Measurements from ENCODE around the gene LY86.

The LY86 gene

DNA sequence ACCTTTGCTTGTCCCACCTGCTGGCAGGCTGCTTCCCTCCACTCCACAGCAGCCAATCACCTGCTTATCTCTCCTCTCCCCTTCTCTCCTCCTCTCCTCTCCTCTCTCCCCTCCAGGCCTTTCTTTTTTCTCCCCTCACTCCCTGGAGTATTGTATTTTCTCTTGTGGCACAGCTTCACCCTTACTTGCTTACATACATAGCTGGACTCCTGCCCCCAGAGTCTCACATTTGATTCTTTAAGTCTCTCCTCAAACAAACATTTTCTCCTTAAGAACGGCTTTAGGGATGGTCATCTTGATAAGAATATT lies 3.6 kb upstream of the LY86 start:
- H3K27ac ChIP-seq (ENCODE audit: insufficient read depth, low read depth, low read length, poor library complexity, severe bottlenecking) = no peak overlapping the region
- no peaks in the 10 kb centered on the region for H3K9me3 ChIP-seq (ENCODE audit: control insufficient read depth, low read length)
- H3K27me3 ChIP-seq (ENCODE audit: control insufficient read depth, insufficient read depth, low read length, poor library complexity, severe bottlenecking) = no peaks in the 10 kb centered on the region
- peaks cover 5% of the 10 kb centered on the region for H3K4me1 ChIP-seq (ENCODE audit: control insufficient read depth, insufficient read depth, low read length)
- 88 to 95% methylated on average over 1 of the region's 1 CpG for WGBS, 2 experiments
- H3K4me3 ChIP-seq (ENCODE audit: insufficient read depth, low read depth, low read length) = no peak overlapping the region
- H3K36me3 ChIP-seq (ENCODE audit: control insufficient read depth, insufficient read depth, low read length) = no peaks in the 10 kb centered on the region

DNA sequence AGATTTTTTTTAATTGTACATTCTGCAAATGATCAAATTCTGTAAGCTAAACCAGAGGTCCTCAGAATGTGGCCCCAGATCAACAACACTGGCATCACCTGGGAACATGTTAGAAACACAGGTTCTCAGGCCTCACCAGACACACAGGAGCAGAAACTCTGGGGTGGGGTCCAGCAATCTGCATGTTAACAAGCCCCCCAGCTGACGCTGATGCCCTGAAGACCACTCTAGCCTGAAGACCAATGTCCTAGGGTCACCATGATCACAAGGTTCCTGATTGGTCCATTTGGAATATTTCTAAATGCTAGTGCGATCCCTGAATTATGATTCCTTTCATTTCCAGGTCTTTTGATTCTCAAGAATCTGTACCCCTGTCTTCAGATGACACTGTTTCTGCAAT lies 2.4 kb upstream of the LY86 start:
- Histone ChIP-seq H3K9me3 (ENCODE audit: control insufficient read depth, low read length) (no peaks in the 10 kb centered on the region), H3K27me3 (ENCODE audit: control insufficient read depth, insufficient read depth, low read length, poor library complexity, severe bottlenecking) (no peaks in the 10 kb centered on the region), H3K4me3 (ENCODE audit: insufficient read depth, low read depth, low read length) (no peak overlapping the region), H3K27ac (ENCODE audit: insufficient read depth, low read depth, low read length, poor library complexity, severe bottlenecking) (no peak overlapping the region), H3K36me3 (ENCODE audit: control insufficient read depth, insufficient read depth, low read length) (no peaks in the 10 kb centered on the region), H3K4me1 (ENCODE audit: control insufficient read depth, insufficient read depth, low read length) (peaks cover 5% of the 10 kb centered on the region)
- 70 to 72% methylated on average over 2 of the region's 2 CpGs for WGBS, 2 experiments

DNA sequence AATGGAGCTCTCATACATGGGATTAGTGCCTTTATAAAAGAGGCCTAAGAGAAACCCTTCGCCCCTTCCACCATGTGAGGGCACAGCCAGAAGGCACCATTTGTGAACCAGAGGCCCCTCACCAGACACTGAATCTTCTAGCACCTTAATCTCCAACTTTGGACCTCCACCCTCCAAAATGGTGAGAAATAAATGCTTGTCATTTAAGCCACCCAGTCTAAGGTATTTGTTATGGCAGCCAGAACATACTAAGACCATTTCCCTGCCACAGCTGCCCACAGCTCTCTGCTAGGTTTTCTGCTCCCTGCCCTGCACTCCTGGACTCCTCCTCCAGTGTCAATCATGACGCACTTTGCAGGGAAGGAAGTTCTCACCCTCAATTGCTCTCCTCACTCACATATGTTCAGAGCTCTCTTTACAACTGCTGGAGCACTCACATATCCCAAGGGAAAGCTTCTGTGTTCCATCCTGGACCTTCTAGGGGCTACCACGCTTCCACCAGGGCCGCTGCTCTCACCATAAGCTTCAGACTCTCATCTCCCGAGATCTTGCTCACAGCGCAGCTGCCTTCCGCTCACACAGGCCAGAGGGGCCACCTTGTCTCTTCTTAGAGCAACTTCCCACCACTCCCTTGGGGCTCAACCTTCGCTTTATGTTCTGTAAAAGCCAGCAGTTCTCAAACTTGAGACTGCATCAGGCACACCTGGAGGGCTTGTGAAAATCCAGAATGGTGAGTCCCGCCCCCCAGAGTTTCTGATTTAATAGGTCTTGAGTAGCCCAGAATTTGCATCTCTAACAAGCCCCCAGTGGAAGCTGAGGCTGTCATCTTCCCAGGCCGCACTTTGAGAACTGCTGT lies 1.6 kb upstream of the LY86 start:
- no peak overlapping the region for H3K27ac ChIP-seq (ENCODE audit: insufficient read depth, low read depth, low read length, poor library complexity, severe bottlenecking)
- H3K4me3 ChIP-seq (ENCODE audit: insufficient read depth, low read depth, low read length) = no peak overlapping the region
- H3K27me3 ChIP-seq (ENCODE audit: control insufficient read depth, insufficient read depth, low read length, poor library complexity, severe bottlenecking) = no peaks in the 10 kb centered on the region
- WGBS, 2 experiments = 94% methylated on average over 10 of the region's 10 CpGs
- no peaks in the 10 kb centered on the region for H3K9me3 ChIP-seq (ENCODE audit: control insufficient read depth, low read length)
- no peaks in the 10 kb centered on the region for H3K36me3 ChIP-seq (ENCODE audit: control insufficient read depth, insufficient read depth, low read length)
- H3K4me1 ChIP-seq (ENCODE audit: control insufficient read depth, insufficient read depth, low read length) = peaks cover 5% of the 10 kb centered on the region

DNA sequence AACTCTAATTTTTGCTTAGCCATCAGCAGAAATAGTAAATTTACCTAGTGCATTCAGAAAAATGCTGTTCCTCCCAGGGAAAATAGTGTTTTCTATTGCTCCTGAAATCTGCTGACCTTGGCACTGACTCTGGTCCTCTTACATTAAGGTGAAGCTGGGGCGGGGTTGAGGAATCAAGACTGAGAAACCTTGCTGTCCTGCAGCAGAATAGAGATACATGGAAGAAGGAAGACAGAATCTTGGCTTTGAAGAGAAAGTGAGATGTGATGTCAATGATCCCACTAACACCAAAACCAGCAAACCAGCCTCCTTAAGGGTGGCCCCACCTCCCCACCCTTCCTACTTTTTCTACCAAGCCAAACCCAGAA lies 840 bp upstream of the LY86 start:
- 82 to 96% methylated on average over 1 of the region's 1 CpG for WGBS, 2 experiments
- Histone ChIP-seq H3K9me3 (ENCODE audit: control insufficient read depth, low read length) (no peaks in the 10 kb centered on the region), H3K27me3 (ENCODE audit: control insufficient read depth, insufficient read depth, low read length, poor library complexity, severe bottlenecking) (no peaks in the 10 kb centered on the region), H3K4me3 (ENCODE audit: insufficient read depth, low read depth, low read length) (no peak overlapping the region), H3K36me3 (ENCODE audit: control insufficient read depth, insufficient read depth, low read length) (no peaks in the 10 kb centered on the region), H3K4me1 (ENCODE audit: control insufficient read depth, insufficient read depth, low read length) (peaks cover 5% of the 10 kb centered on the region), H3K27ac (ENCODE audit: insufficient read depth, low read depth, low read length, poor library complexity, severe bottlenecking) (no peak overlapping the region)

DNA sequence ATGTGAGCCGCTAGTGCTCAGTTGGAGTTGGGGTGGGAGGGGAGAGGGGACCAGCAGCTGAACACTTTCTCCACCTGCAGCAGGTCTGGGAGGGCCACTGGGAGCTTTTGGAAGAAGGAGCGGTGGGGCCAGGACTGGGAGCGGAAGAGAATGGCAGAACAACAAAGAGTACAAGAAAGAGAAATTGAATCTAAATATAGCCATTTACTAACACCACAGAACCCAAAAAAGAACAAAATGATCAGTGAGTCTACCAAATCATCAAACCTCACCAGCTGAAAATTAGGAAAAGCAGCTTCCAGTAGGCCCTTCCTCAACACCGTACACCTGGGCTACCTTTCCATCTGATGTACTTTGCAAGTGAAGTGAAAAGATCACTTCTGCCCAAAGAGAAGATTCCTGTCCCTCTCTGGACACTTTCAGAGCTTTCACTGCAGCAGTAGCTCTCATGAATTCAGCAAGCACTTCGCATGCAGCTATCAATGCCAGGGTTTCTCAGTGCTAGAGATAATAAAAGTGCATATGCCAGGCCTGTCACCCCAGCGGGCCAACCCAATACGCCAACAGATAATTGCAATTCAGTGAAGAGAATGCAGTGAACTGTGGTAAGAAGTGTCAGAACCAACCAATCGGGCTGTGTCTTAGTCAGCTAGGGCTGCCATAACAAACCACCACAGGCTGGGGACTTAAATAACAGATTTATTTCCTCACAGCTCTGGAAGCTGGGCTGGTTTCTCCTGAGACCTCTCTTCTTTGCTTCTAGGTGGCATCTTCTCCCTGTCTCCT lies 597 bp downstream of the LY86 start:
- Histone ChIP-seq H3K9me3 (ENCODE audit: control insufficient read depth, low read length) (no peaks in the 10 kb centered on the region), H3K4me3 (ENCODE audit: insufficient read depth, low read depth, low read length) (no peak overlapping the region), H3K27me3 (ENCODE audit: control insufficient read depth, insufficient read depth, low read length, poor library complexity, severe bottlenecking) (no peaks in the 10 kb centered on the region), H3K36me3 (ENCODE audit: control insufficient read depth, insufficient read depth, low read length) (no peaks in the 10 kb centered on the region), H3K4me1 (ENCODE audit: control insufficient read depth, insufficient read depth, low read length) (peaks cover 5% of the 10 kb centered on the region), H3K27ac (ENCODE audit: insufficient read depth, low read depth, low read length, poor library complexity, severe bottlenecking) (no peak overlapping the region)
- WGBS, 2 experiments = 90 to 91% methylated on average over 8 of the region's 8 CpGs

DNA sequence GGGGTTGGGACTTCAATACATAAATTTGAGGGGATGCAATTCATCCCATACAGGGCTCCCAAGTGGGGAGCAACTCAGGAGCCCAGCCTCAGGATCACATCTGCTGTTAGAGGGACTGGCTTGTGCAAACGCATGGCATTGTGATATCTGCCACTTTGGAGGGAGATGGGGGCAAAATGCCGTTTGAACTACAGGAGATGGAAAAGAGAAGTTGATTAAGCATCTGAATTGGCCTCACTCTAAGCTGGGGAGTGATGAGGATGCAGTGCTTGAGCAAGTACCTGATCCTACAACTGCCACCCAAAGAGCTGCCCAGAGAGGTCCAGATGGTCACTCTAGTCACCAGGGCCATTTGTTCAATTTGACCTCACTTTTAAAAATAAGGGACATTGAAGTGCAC lies 2.0 kb downstream of the LY86 start:
- Histone ChIP-seq H3K4me3 (ENCODE audit: insufficient read depth, low read depth, low read length) (no peak overlapping the region), H3K27me3 (ENCODE audit: control insufficient read depth, insufficient read depth, low read length, poor library complexity, severe bottlenecking) (no peaks in the 10 kb centered on the region), H3K36me3 (ENCODE audit: control insufficient read depth, insufficient read depth, low read length) (no peaks in the 10 kb centered on the region), H3K4me1 (ENCODE audit: control insufficient read depth, insufficient read depth, low read length) (peaks cover 5% of the 10 kb centered on the region), H3K9me3 (ENCODE audit: control insufficient read depth, low read length) (no peaks in the 10 kb centered on the region), H3K27ac (ENCODE audit: insufficient read depth, low read depth, low read length, poor library complexity, severe bottlenecking) (no peak overlapping the region)
- WGBS, 2 experiments = 93 to 94% methylated on average over 2 of the region's 2 CpGs

DNA sequence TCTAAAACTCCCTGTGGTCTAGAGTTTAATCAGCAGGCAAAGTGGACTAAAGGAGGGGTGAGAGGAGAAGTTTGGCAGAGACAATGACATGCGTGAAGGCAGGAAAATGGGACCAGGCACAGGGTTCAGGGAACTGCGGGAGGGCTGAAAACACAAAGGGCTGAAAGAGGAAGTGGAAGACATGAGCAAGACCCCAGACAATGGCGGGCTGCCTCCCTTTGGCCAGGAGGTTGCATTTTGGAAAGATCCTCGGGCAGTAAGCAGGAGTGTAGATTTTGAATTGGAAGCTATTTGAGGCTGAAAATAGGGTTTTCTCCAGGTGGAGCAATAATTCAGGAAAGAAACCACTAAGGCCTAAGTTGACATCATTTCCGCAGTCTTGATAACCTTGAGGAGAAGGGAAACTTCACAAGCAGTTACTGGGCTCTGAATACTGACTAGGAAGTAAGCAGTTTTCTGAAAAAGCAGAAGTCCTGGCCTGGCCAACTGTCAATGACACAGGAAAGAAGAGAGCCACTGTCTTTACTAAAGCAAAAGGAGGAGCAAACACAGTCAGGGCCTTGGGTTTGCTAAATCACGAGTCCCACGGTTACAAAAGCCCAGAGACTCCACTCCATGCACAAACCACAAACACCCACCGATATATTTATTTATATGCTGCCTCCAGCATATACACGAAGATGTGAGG lies 3.4 kb downstream of the LY86 start:
- no peaks in the 10 kb centered on the region for H3K9me3 ChIP-seq (ENCODE audit: control insufficient read depth, low read length)
- WGBS, 2 experiments = 80 to 87% methylated on average over 8 to 9 of the region's 9 CpGs
- H3K4me3 ChIP-seq (ENCODE audit: insufficient read depth, low read depth, low read length) = no peak overlapping the region
- H3K4me1 ChIP-seq (ENCODE audit: control insufficient read depth, insufficient read depth, low read length) = peaks cover 5% of the 10 kb centered on the region
- no peaks in the 10 kb centered on the region for H3K27me3 ChIP-seq (ENCODE audit: control insufficient read depth, insufficient read depth, low read length, poor library complexity, severe bottlenecking)
- no peak overlapping the region for H3K27ac ChIP-seq (ENCODE audit: insufficient read depth, low read depth, low read length, poor library complexity, severe bottlenecking)
- H3K36me3 ChIP-seq (ENCODE audit: control insufficient read depth, insufficient read depth, low read length) = no peaks in the 10 kb centered on the region

DNA sequence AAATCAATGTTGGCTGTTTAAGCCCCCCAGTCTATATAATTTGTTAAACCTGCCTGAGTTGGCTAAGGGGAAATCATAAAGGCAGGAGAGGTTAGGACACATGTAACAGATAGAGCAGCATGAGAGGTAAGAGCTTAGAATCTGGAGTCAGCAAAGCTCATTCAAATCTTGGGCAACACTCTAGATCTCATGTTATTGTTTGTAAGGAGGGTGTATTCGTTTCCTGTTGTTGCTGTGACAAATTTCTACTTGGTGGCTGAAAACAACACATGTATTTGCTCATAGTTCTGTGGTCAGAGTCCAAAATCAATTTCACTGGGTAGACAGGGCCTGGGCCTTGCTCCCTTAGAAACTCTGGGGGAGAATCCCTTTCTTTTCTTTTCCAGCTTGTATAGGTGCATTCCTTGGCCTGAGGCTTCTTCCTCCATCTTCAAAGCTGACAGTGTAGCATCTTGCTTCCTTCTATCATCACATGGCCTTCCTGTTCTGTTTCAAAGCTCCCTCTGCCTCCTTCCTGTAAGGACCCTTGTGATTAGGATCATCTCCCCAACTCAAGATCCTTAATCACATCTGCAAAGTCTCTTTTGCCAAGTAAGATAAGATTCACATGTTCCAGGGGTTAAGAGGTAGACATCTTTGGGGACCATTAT lies 4.4 kb downstream of the LY86 start:
- H3K4me1 ChIP-seq (ENCODE audit: control insufficient read depth, insufficient read depth, low read length) = peaks cover 5% of the 10 kb centered on the region
- no peak overlapping the region for H3K4me3 ChIP-seq (ENCODE audit: insufficient read depth, low read depth, low read length)
- no peaks in the 10 kb centered on the region for H3K36me3 ChIP-seq (ENCODE audit: control insufficient read depth, insufficient read depth, low read length)
- H3K27ac ChIP-seq (ENCODE audit: insufficient read depth, low read depth, low read length, poor library complexity, severe bottlenecking) = no peak overlapping the region
- H3K9me3 ChIP-seq (ENCODE audit: control insufficient read depth, low read length) = no peaks in the 10 kb centered on the region
- 83 to 89% methylated on average over 1 of the region's 1 CpG for WGBS, 2 experiments
- no peaks in the 10 kb centered on the region for H3K27me3 ChIP-seq (ENCODE audit: control insufficient read depth, insufficient read depth, low read length, poor library complexity, severe bottlenecking)

DNA sequence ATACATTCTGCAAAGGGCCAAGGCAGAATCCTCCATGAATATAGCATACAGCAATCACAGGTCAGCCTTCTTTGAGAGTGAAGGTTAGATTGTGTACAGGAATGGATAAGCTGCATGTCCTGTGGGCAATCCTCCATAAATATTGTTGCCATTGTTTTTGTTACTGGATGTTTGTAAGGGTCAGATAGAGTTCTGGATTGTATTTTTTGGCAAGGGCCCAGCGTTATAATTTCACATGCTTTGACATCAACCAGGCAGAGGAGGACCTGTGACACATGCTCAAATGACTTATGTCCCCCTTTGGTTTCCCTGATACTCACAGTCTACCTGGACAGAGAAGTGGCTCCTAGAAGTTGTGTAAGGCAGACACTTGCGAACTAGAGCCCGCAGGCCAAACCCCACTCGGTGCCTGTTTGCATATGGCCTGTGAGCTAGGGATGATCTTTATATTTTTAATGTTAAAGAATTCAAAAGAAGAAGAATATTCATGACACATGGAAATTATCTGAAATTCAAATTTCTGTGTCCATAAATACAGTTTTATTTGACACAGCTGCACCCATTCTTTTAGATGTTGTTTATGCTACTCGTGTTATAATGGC lies 5.4 kb downstream of the LY86 start:
- no peaks in the 10 kb centered on the region for H3K9me3 ChIP-seq (ENCODE audit: control insufficient read depth, low read length)
- WGBS, 2 experiments = 56 to 60% methylated on average over 5 of the region's 5 CpGs
- H3K27ac ChIP-seq (ENCODE audit: insufficient read depth, low read depth, low read length, poor library complexity, severe bottlenecking) = no peak overlapping the region
- no peaks in the 10 kb centered on the region for H3K4me1 ChIP-seq (ENCODE audit: control insufficient read depth, insufficient read depth, low read length)
- no peak overlapping the region for H3K4me3 ChIP-seq (ENCODE audit: insufficient read depth, low read depth, low read length)
- H3K27me3 ChIP-seq (ENCODE audit: control insufficient read depth, insufficient read depth, low read length, poor library complexity, severe bottlenecking) = no peaks in the 10 kb centered on the region
- no peaks in the 10 kb centered on the region for H3K36me3 ChIP-seq (ENCODE audit: control insufficient read depth, insufficient read depth, low read length)

Data from ectodermal cell (in vitro differentiated cells).